Lower lobe of right lung (tissue), 2 donors: ENCODE results near the gene AQP6. TPM values are rescaled to one million over a fixed set of nuclear protein-coding genes. Genes with fewer than 3 reads are reported as not detected.

Experiments used
- ATAC-seq, 2 donors: fragments of 200-7000 bp; cut with Tn5 transposase; one replicate each; pipeline ENCODE4 v1.9.1; 2020 to 2022; ENCODE audit warnings: mild to moderate bottlenecking in 2 of 2, moderate library complexity in 2 of 2
- DNase-seq: peaks from one replicate; pipeline ENCODE4 v3.0.0-alpha.2; 2020
- H3K27ac ChIP-seq: fragments of 200-600 bp; one replicate; pipeline ENCODE4 v1.8.0; 2022
- H3K27me3 ChIP-seq: fragments of 200-600 bp; one replicate; pipeline ENCODE4 v1.8.0; 2022; ENCODE audit warnings: low read depth
- H3K36me3 ChIP-seq: fragments of 200-600 bp; one replicate; pipeline ENCODE4 v1.8.0; 2022; ENCODE audit warnings: mild to moderate bottlenecking
- H3K4me1 ChIP-seq: fragments of 200-600 bp; one replicate; pipeline ENCODE4 v1.8.0; 2022
- H3K4me3 ChIP-seq: fragments of 200-600 bp; one replicate; pipeline ENCODE4 v1.8.0; 2022; ENCODE audit warnings: mild to moderate bottlenecking
- H3K9me3 ChIP-seq: fragments of 200-600 bp; one replicate; pipeline ENCODE4 v1.8.0; 2022
- intact Hi-C: fragments of 100-400 bp; cut with DNase I; formaldehyde crosslinking; loops from one replicate; pipeline ENCODE4 v1.11.0; 2022
- total RNA-seq: library from RNA; stranded (reverse); fragmentation: NEBNext Ultra II Directional; extraction: Animal tissue kit (Norgen Biotek cat#: 25700); gene quantifications from one replicate; pipeline ENCODE4 v1.2.1, GENCODE V29; 2021
- TF ChIP-seq, protein P1 (sequence below): fragments of 200-600 bp; IDR thresholded peaks from one replicate; pipeline ENCODE4 v1.8.0; 2022; ENCODE audit warnings: antibody characterized with exemption, mild to moderate bottlenecking
- donor health status: DM: no; HTN: yes; CAD: no; lungs with severe emphysema.

The AQP6 gene
- total RNA-seq, 1 donor from 2014 or later, result 0.09 TPM

DNA sequence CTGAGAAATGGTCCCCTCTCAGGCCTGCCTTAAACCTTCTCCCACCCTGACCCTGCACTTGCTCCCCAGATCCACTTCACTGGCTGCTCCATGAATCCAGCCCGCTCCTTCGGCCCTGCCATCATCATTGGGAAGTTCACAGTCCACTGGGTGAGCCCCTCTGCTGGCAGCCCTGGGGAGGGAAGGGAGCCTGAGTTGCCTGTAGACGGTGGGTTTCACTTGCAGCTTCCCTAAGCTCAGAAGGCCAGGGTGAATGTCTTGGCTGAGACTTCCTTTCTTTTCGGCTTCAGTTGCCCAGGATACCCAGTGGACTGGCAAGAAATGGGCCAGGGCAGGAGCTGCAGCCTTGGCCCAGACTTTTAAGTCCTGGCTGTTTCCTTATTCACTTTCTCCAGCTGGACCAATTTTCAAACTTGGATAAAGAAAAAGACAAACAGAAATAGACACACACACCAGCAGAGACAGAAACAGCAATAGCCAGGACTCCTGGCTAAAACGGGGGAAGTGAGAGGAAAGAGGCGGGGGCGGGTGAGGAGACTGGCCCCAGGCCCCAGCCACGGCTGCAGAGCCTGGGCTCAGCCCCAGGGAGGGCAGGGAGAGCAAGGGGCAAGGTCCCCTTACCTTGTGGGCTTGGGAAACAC lies 2.0 kb downstream of the AQP6 start:
- Histone ChIP-seq H3K27me3 (no peaks in the 10 kb centered on the region), H3K4me1 (peaks cover 14% of the 10 kb centered on the region), H3K9me3 (no peaks in the 10 kb centered on the region), H3K27ac (no peak overlapping the region), H3K36me3 (no peaks in the 10 kb centered on the region), H3K4me3 (no peak overlapping the region)
- TF ChIP-seq, protein P1, sequence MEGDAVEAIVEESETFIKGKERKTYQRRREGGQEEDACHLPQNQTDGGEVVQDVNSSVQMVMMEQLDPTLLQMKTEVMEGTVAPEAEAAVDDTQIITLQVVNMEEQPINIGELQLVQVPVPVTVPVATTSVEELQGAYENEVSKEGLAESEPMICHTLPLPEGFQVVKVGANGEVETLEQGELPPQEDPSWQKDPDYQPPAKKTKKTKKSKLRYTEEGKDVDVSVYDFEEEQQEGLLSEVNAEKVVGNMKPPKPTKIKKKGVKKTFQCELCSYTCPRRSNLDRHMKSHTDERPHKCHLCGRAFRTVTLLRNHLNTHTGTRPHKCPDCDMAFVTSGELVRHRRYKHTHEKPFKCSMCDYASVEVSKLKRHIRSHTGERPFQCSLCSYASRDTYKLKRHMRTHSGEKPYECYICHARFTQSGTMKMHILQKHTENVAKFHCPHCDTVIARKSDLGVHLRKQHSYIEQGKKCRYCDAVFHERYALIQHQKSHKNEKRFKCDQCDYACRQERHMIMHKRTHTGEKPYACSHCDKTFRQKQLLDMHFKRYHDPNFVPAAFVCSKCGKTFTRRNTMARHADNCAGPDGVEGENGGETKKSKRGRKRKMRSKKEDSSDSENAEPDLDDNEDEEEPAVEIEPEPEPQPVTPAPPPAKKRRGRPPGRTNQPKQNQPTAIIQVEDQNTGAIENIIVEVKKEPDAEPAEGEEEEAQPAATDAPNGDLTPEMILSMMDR, result no peak
- intact Hi-C loops, result no loop called here
- no peak for DNase-seq
- no peak for ATAC-seq

DNA sequence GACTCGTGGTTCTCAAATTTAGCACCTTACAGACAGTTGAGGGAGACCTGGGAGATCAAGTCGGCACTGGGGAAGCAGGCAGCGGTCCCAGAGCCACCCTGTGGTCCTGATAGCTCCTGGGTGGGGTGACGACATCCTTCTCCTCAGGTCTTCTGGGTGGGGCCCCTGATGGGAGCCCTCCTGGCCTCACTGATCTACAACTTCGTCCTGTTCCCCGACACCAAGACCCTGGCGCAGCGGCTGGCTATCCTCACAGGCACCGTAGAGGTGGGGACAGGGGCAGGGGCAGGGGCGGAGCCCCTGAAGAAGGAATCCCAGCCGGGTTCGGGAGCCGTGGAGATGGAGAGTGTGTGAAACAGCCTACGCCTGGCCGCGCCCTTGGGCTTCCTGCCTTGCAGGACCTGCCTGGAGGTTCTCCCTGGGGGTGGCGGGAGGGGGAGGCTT lies 2.6 kb downstream of the AQP6 start:
- Histone ChIP-seq H3K27me3 (no peaks in the 10 kb centered on the region), H3K27ac (no peak overlapping the region), H3K4me3 (no peak overlapping the region), H3K9me3 (no peaks in the 10 kb centered on the region), H3K36me3 (no peaks in the 10 kb centered on the region), H3K4me1 (peaks cover 14% of the 10 kb centered on the region)
- no peak for DNase-seq
- TF ChIP-seq, protein P1, result no peak
- ATAC-seq, result no peak
- intact Hi-C loops, result no loop called here

DNA sequence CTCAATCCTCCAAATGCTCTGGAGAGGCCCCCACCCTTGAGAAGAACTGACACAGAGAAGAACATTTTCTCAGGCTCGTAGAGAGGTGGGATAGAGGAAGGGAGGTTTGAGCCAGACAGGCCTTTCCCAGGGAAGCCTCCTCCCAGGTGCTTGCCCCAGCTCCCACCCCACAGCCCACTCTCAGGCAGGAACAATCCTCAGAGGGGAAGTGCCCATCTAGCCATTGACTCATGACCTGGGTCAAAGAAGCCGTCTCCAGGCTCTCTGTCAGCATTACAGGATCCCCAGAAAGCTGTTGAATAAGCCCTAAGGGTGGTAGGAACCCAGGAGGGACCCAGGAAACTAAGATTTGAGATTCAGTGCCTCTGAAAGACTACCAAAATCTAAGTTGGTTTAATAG lies 3.8 kb downstream of the AQP6 start:
- intact Hi-C loops, result no loop called here
- no peaks in the 10 kb centered on the region for H3K36me3 ChIP-seq
- TF ChIP-seq, protein P1, result no peak
- no peaks in the 10 kb centered on the region for H3K27me3 ChIP-seq
- no peak for DNase-seq
- no peak overlapping the region for H3K4me3 ChIP-seq
- peaks cover 14% of the 10 kb centered on the region for H3K4me1 ChIP-seq
- H3K9me3 ChIP-seq, result no peaks in the 10 kb centered on the region
- ATAC-seq, result no peak
- H3K27ac ChIP-seq, result no peak overlapping the region

DNA sequence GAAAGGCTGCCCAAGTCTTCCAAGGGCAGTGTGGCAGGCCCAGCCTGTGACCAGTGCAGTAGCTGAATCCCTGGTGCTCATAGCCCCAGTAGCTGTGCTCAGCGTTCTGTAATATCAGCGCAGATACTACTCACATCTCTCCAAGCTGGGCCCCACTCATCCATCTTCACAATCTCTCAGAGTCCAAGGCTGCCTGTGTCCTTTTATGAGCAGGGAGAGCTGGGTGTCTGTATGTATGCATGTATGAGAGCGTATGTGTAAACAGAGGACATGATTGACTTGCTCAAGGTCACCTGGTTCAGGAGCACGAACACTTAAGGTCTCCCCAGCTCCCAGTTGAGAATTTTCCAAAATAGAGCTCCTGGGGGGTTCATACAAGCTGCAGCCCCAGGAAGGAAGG lies 5.4 kb downstream of the AQP6 start:
- TF ChIP-seq, protein P1, result no peak
- Histone ChIP-seq H3K4me1 (peaks cover 14% of the 10 kb centered on the region), H3K27ac (no peak overlapping the region), H3K27me3 (no peaks in the 10 kb centered on the region), H3K36me3 (no peaks in the 10 kb centered on the region), H3K9me3 (no peaks in the 10 kb centered on the region), H3K4me3 (no peak overlapping the region)
- intact Hi-C loops, result no loop called here
- no peak for DNase-seq
- ATAC-seq, result no peak

DNA sequence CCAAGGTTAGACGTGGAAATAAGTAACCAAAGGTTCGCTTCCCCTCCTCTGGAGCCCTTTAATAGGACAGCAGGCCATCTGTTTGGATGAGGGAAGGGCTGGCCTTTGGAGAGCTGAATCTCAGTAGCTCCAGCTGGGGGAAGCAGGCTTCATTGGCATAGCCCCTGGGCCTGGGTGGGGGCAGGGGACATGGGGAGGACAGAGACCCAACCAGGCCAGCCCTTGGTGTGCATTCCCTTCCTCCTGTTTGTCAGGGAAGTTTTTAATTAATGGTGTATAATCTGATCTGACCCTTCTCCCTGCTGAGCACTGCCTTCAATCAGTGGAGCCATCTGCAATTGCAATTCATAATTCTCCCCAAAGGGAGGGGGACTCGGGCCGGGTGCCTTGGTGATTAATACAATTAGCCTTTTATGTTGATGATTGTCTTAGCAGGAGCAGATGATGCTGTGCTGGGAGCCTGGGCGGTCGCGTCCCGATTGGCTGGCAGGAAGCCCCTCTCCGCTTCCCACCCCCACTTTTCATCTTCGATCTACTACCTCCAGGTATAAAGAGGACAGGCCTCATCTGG lies 6.4 kb downstream of the AQP6 start:
- H3K27me3 ChIP-seq, result no peaks in the 10 kb centered on the region
- ATAC-seq (no peak), DNase-seq (no peak)
- TF ChIP-seq, protein P1, result no peak
- H3K9me3 ChIP-seq, result no peaks in the 10 kb centered on the region
- peaks cover 21% of the 10 kb centered on the region for H3K4me1 ChIP-seq
- H3K4me3 ChIP-seq, result no peak overlapping the region
- no peaks in the 10 kb centered on the region for H3K36me3 ChIP-seq
- intact Hi-C loops, result no loop called here
- H3K27ac ChIP-seq, result no peak overlapping the region
